HepG2 (cell line): ENCODE results near the gene TMED9. TPM values are rescaled to one million over a fixed set of nuclear protein-coding genes. Genes with fewer than 3 reads are reported as not detected.
A peak's percentile ranks its signal among the peaks of the same experiment; 100 is the strongest.

Experiments
- ATAD3A ChIP-seq: sonication (generic); formaldehyde crosslinking; IDR thresholded peaks from 2 replicates; pipeline ENCODE4 v1.4.0; 2020; ENCODE audit warnings: missing genetic modification reagents
- CBFB ChIP-seq: sonication (generic); formaldehyde crosslinking; IDR thresholded peaks from 2 replicates; pipeline ENCODE4 v1.4.0; 2020; ENCODE audit warnings: missing genetic modification reagents
- CBX5 ChIP-seq: sonication (generic); formaldehyde crosslinking; IDR thresholded peaks from 2 replicates; pipeline ENCODE4 v1.4.0; 2020; ENCODE audit warnings: missing genetic modification reagents, borderline replicate concordance
- FOXJ3 ChIP-seq: sonication (generic); formaldehyde crosslinking; IDR thresholded peaks from 2 replicates; pipeline ENCODE4 v1.4.0; 2020; ENCODE audit warnings: missing genetic modification reagents, mild to moderate bottlenecking, borderline replicate concordance
- FOXP4 ChIP-seq: sonication (generic); formaldehyde crosslinking; IDR thresholded peaks from 2 replicates; pipeline ENCODE4 v1.4.0; 2020; ENCODE audit warnings: missing genetic modification reagents
- HNRNPL ChIP-seq: fragments of 200-400 bp; formaldehyde crosslinking; IDR thresholded peaks from 2 replicates; pipeline ENCODE4 v1.6.1; 2017; ENCODE audit warnings: mild to moderate bottlenecking, low read depth, low read length
- HOXA9 ChIP-seq: sonication (generic); formaldehyde crosslinking; IDR thresholded peaks from 2 replicates; pipeline ENCODE4 v1.8.1; 2022; ENCODE audit warnings: missing genetic modification reagents, mild to moderate bottlenecking, moderate library complexity, borderline replicate concordance
- MEIS2 ChIP-seq: sonication (generic); formaldehyde crosslinking; IDR thresholded peaks from 2 replicates; pipeline ENCODE4 v1.9.0; 2021; ENCODE audit warnings: mild to moderate bottlenecking, missing genetic modification reagents
- MXD4 ChIP-seq: IDR thresholded peaks from 2 replicates; pipeline ENCODE4 v1.6.1; 2016; ENCODE audit warnings: mild to moderate bottlenecking, missing biosample characterization, missing genetic modification reagents
- RBM22 ChIP-seq: fragments of 200-400 bp; formaldehyde crosslinking; optimal IDR thresholded peaks from 2 replicates; pipeline ENCODE3; 2017; ENCODE audit warnings: mild to moderate bottlenecking, low read length, moderate library complexity
- SMC3 ChIP-seq: IDR thresholded peaks from 2 replicates; pipeline ENCODE4 v1.6.1; 2011; ENCODE audit warnings: low read length, improper control_type of control experiment
- TEAD2 ChIP-seq: sonication (generic); formaldehyde crosslinking; IDR thresholded peaks from 2 replicates; pipeline ENCODE4 v1.9.0; 2021; ENCODE audit warnings: missing genetic modification reagents
- TGIF2 ChIP-seq: IDR thresholded peaks from 2 replicates; pipeline ENCODE4 v1.6.1; 2016; ENCODE audit warnings: control low read depth, missing compliant biosample characterization
- THAP11 ChIP-seq: IDR thresholded peaks from 2 replicates; pipeline ENCODE4 v1.6.1; 2016; ENCODE audit warnings: missing biosample characterization, missing genetic modification reagents
- YEATS2 ChIP-seq: sonication (generic); formaldehyde crosslinking; IDR thresholded peaks from 2 replicates; pipeline ENCODE4 v1.4.0; 2020; ENCODE audit warnings: missing genetic modification reagents, borderline replicate concordance
- ZKSCAN8 ChIP-seq: IDR thresholded peaks from 2 replicates; pipeline ENCODE4 v1.6.1; 2016; ENCODE audit warnings: borderline replicate concordance, missing genetic modification reagents, missing compliant biosample characterization
- ZNF318 ChIP-seq: sonication (generic); formaldehyde crosslinking; IDR thresholded peaks from 2 replicates; pipeline ENCODE4 v1.4.0; 2020; ENCODE audit warnings: mild to moderate bottlenecking, missing genetic modification reagents
- ZNF549 ChIP-seq: sonication (generic); formaldehyde crosslinking; IDR thresholded peaks from 2 replicates; pipeline ENCODE4 v1.5.0; 2020; ENCODE audit warnings: missing genetic modification reagents
- ZNF556 ChIP-seq: sonication (generic); formaldehyde crosslinking; IDR thresholded peaks from 2 replicates; pipeline ENCODE4 v1.4.0; 2020; ENCODE audit warnings: mild to moderate bottlenecking, missing genetic modification reagents, borderline replicate concordance
- ZSCAN5A ChIP-seq: sonication (generic); formaldehyde crosslinking; IDR thresholded peaks from 2 replicates; pipeline ENCODE4 v1.8.0; 2022; ENCODE audit warnings: mild to moderate bottlenecking, missing genetic modification reagents, borderline replicate concordance
- polyA plus RNA-seq, 8 experiments: library from polyadenylated mRNA; depleted of rRNA in 3 of 8; stranded (reverse) in 7 of 8; unstranded in 1 of 8; fragments of >200 nt; fragmentation: Illumina TruSeq in 4 of 8; extraction: Trizol in 4 of 8; gene quantifications; 2 replicates each; pipeline versions ENCODE4 v1.2.1 to v1.2.3, GENCODE V29; 2011 to 2016; ENCODE audit warnings: low read depth in 4 of 8, missing spikeins in 1 of 8, mixed read lengths in 1 of 8; ENCODE audit not compliant: insufficient read depth in 1 of 8
- total RNA-seq, 5 experiments: library from RNA; depleted of rRNA; stranded (reverse); fragments of >200 nt; fragmentation: Illumina TruSeq; extraction: Trizol; gene quantifications; 2 replicates each; pipeline ENCODE4 v1.2.3, GENCODE V29; 2016; ENCODE audit warnings: low read depth in 1 of 5

The TMED9 gene
- total and polyA plus RNA-seq, 2 of the 13 experiments (the other 11 are each of a cell fraction or from before 2014, with no cell fraction given), result 161 to 350 TPM

DNA sequence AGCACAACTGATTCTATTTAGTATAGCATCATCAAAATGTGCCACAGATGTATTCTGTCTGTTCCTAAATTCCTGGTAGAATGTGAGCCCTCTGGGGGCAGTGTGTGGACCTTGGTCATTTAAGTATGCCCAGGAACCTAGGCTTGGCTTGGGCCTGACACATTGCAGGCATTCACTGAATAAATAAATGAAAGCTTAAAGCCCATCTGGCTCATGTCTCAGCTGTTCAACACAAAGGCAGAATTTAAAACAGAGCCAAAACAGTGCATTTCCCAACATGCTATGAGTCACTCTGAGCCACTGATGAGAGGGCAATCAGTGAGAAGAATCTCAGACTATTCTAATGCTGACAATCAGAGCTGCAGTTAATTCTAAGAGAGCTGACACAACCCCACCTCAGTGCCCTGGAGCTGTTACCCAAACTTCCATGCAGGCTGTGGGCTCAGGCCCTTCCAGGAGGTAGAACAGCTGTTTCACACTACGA is 45.7 kb upstream of the TMED9 start (continued):
- TF ChIP-seq ZNF318 (CRISPR knock-in tag) (0 out of 2 replicates have a peak, but pooled peaks have one; percentile 70), FOXP4 (CRISPR knock-in tag) (0 out of 2 replicates have a peak, but pooled peaks have one; percentile 27), YEATS2 (CRISPR knock-in tag) (no peak), TGIF2 (CRISPR knock-in tag) (0 out of 2 replicates have a peak, but pooled peaks have one; percentile 24), CBX5 (CRISPR knock-in tag) (no peak), ZNF556 (CRISPR knock-in tag) (0 out of 2 replicates have a peak, but pooled peaks have one; percentile 47), FOXJ3 (CRISPR knock-in tag) (no peak), MEIS2 (CRISPR knock-in tag) (no peak), HOXA9 (no peak), SMC3 (peak; percentile 21; the same call in 1 of the 2 replicates), ZSCAN5A (CRISPR knock-in tag) (no peak), ZKSCAN8 (peak; percentile 59; the same call in 1 of the 2 replicates), ATAD3A (no peak), MXD4 (no peak), CBFB (CRISPR knock-in tag) (no peak), RBM22 (peak; percentile 22), THAP11 (CRISPR knock-in tag) (peak; percentile 42), HNRNPL (no peak), TEAD2 (CRISPR knock-in tag) (no peak), ZNF549 (no peak)
